ENCODE results near the gene GLIS1. TPM values are rescaled to one million over a fixed set of nuclear protein-coding genes. Genes with fewer than 3 reads are reported as not detected.
"Not testable (repeated sequence)": the region's sequence is repeated elsewhere in the genome, so short reads cannot be mapped to it uniquely, and the experiment has no call there.

GLIS1 gene
- 2.1 TPM for total RNA-seq
- long read RNA-seq, partial matches to known transcripts: 0 of 2 reads
- long read RNA-seq, other reads (novel, unspliced or antisense): 2 of 2 reads

- DNase-seq (ENCODE audit: low spot score): peak; percentile 93
Observed at GRCh38 chr1:53739109-53739681, at the start of gene GLIS1. TSS of gene GLIS1 (minus strand) at chr1:53739164. CDS start at chr1:53738064, 1,100 bp downstream.

- no peak for DNase-seq (ENCODE audit: low spot score)
Observed at GRCh38 chr1:53787655-53788054, 48.7 kb upstream of the GLIS1 start.

- no peak for DNase-seq (ENCODE audit: low spot score)
Observed at GRCh38 chr1:53783056-53783455, 44.1 kb upstream of the GLIS1 start.

GRCh38 chr1:53781654-53782053 lies 42.7 kb upstream of the GLIS1 start:
- DNase-seq (ENCODE audit: low spot score): no peak

GRCh38 chr1:53777272-53777671 lies 38.3 kb upstream of the GLIS1 start:
- no peak for DNase-seq (ENCODE audit: low spot score)

GRCh38 chr1:53771648-53772047 lies 32.7 kb upstream of the GLIS1 start:
- no peak for DNase-seq (ENCODE audit: low spot score)

GRCh38 chr1:53769780-53770179 lies 30.8 kb upstream of the GLIS1 start:
- no peak for DNase-seq (ENCODE audit: low spot score)

- no peak for DNase-seq (ENCODE audit: low spot score)
Observed at GRCh38 chr1:53769184-53769583, 30.2 kb upstream of the GLIS1 start.

- no peak for DNase-seq (ENCODE audit: low spot score)
Observed at GRCh38 chr1:53766831-53767405, 28.0 kb upstream of the GLIS1 start.

GRCh38 chr1:53766194-53766742 lies 27.3 kb upstream of the GLIS1 start:
- no peak for DNase-seq (ENCODE audit: low spot score)

- no peak for DNase-seq (ENCODE audit: low spot score)
Observed at GRCh38 chr1:53765657-53766056, 26.7 kb upstream of the GLIS1 start.

GRCh38 chr1:53763911-53764310 lies 24.9 kb upstream of the GLIS1 start:
- DNase-seq (ENCODE audit: low spot score): no peak

GRCh38 chr1:53763461-53763860 lies 24.5 kb upstream of the GLIS1 start:
- no peak for DNase-seq (ENCODE audit: low spot score)

GRCh38 chr1:53760497-53760896 lies 21.5 kb upstream of the GLIS1 start:
- not testable (repeated sequence) for DNase-seq (ENCODE audit: low spot score)

- no peak for DNase-seq (ENCODE audit: low spot score)
Observed at GRCh38 chr1:53755874-53756273, 16.9 kb upstream of the GLIS1 start.

GRCh38 chr1:53754484-53755312 lies 15.7 kb upstream of the GLIS1 start:
- DNase-seq (ENCODE audit: low spot score): no peak

- no peak for DNase-seq (ENCODE audit: low spot score)
Observed at GRCh38 chr1:53752281-53752680, 13.3 kb upstream of the GLIS1 start.

- no peak for DNase-seq (ENCODE audit: low spot score)
Observed at GRCh38 chr1:53747841-53748240, 8.9 kb upstream of the GLIS1 start.

GRCh38 chr1:53740621-53741105 lies 1.7 kb upstream of the GLIS1 start:
- DNase-seq (ENCODE audit: low spot score): no peak

- DNase-seq (ENCODE audit: low spot score): no peak
Observed at GRCh38 chr1:53738205-53739108, 507 bp downstream of the GLIS1 start.
